ENCODE data around the gene CD59. TPM values are rescaled to one million over a fixed set of nuclear protein-coding genes. Genes with fewer than 3 reads are reported as not detected.

Gene CD59
- total RNA-seq, 1 experiment from 2014 or later: 736 TPM

- Histone ChIP-seq H3K27ac (ENCODE audit: low read length) (peak overlapping the region; percentile 60), H3K4me3 (ENCODE audit: low read depth in 2 of 2, low read length in 2 of 2) (peak overlapping the region in 1 of 2 experiments; percentile 5; a peak in 2 of 4 replicates), H3K36me3 (ENCODE audit: control insufficient read depth, insufficient read depth, low read length) (peaks cover 9% of the 10 kb centered on the region; the same call in 1 of the 2 replicates), H3K9me3 (ENCODE audit: control insufficient read depth, insufficient read depth, low read depth, low read length) (no peaks in the 10 kb centered on the region), H3K4me1 (ENCODE audit: control insufficient read depth, insufficient read depth, low read length) (peaks cover 50% of the 10 kb centered on the region), H3K27me3 (ENCODE audit: control insufficient read depth, insufficient read depth, low read length) (no peaks in the 10 kb centered on the region)
- ATAC-seq: peak; percentile 49
- CTCF ChIA-PET: interaction anchor here (0.9 kb wide), 1 partner anchor 19 kb away, joined by 3 read pairs; no protein-coding TSS in a partner anchor
- POLR2A ChIA-PET: interaction anchor here (0.6 to 1.9 kb wide), 3 partner anchors 11 to 333 kb away, joined by 3 to 12 read pairs (median 7); partner anchors contain the start of gene CD59
- in situ Hi-C loops (cut with HindIII; ENCODE audit: low pct_unique_long_range_greater_than_20kb, low sequenced_read_pairs) (no loop called here), intact Hi-C loops (cut with micrococcal nuclease; ENCODE audit: unreplicated experiment) (no loop called here)
- DNase-seq (ENCODE audit: low read depth, low spot score): no peak
- no TSS peak for BruUV-seq (replicated peaks)
- TF ChIP-seq TCF7L2 (IDR thresholded peaks at IDR 0.05; ENCODE audit: low read depth, low read length): no peak
- no peak for TF ChIP-seq REST (IDR thresholded peaks at IDR 0.05; ENCODE audit: insufficient read depth in 1 of 2, low read depth in 2 of 2, low read length in 1 of 2)
- no peak for TF ChIP-seq SIN3A (IDR thresholded peaks at IDR 0.05; ENCODE audit: borderline replicate concordance, insufficient read depth, low read depth, low read length)
- no peak for TF ChIP-seq POLR2AphosphoS5 (IDR thresholded peaks at IDR 0.05; ENCODE audit: low read depth, low read length)
Observed at GRCh38 chr11:33723238-33723881, 12.9 kb downstream of the CD59 start.

GRCh38 chr11:33722590-33723234 lies 13.5 kb downstream of the CD59 start:
- TF ChIP-seq SIN3A (IDR thresholded peaks at IDR 0.05; ENCODE audit: borderline replicate concordance, insufficient read depth, low read depth, low read length) (no peak), TCF7L2 (IDR thresholded peaks at IDR 0.05; ENCODE audit: low read depth, low read length) (no peak), CTCF (IDR thresholded peaks at IDR 0.05) (no peak), REST (IDR thresholded peaks at IDR 0.05; ENCODE audit: insufficient read depth in 1 of 2, low read depth in 2 of 2, low read length in 1 of 2) (no peak), POLR2AphosphoS5 (IDR thresholded peaks at IDR 0.05; ENCODE audit: low read depth, low read length) (no peak)
- H3K27me3 ChIP-seq (ENCODE audit: control insufficient read depth, insufficient read depth, low read length): no peaks in the 10 kb centered on the region
- POLR2A ChIA-PET: no interaction called here
- no peak for DNase-seq (ENCODE audit: low read depth, low spot score)
- H3K4me1 ChIP-seq (ENCODE audit: control insufficient read depth, insufficient read depth, low read length): peaks cover 50% of the 10 kb centered on the region
- H3K36me3 ChIP-seq (ENCODE audit: control insufficient read depth, insufficient read depth, low read length): peaks cover 10% of the 10 kb centered on the region
- in situ Hi-C loops (cut with HindIII; ENCODE audit: low pct_unique_long_range_greater_than_20kb, low sequenced_read_pairs) (no loop called here), intact Hi-C loops (cut with micrococcal nuclease; ENCODE audit: unreplicated experiment) (no loop called here)
- ATAC-seq: peak; percentile 58
- CTCF ChIA-PET: no interaction called here
- peak overlapping the region; percentile 60 for H3K27ac ChIP-seq (ENCODE audit: low read length)
- H3K4me3 ChIP-seq (ENCODE audit: low read depth in 2 of 2, low read length in 2 of 2): no peak overlapping the region; a peak in 1 of 4 replicates
- H3K9me3 ChIP-seq (ENCODE audit: control insufficient read depth, insufficient read depth, low read depth, low read length): no peaks in the 10 kb centered on the region
- BruUV-seq (replicated peaks): no TSS peak
